ENCODE measurements around the gene FTSJ3. TPM values are rescaled to one million over a fixed set of nuclear protein-coding genes. Genes with fewer than 3 reads are reported as not detected.

FTSJ3 gene
- total RNA-seq, 1 experiment from 2014 or later, result 82.4 TPM

- Histone ChIP-seq H3K9ac (ENCODE audit: low read length) (no peak overlapping the region), H3K9me3 (ENCODE audit: low read length) (no peaks in the 10 kb centered on the region), H3K79me2 (ENCODE audit: low read length) (peaks cover 53% of the 10 kb centered on the region), H3F3A (ENCODE audit: low read length, unreplicated experiment) (no peaks in the 10 kb centered on the region), H2AFZ (ENCODE audit: low read length) (no peak overlapping the region), H3K4me3 (ENCODE audit: low read length) (no peak overlapping the region), H3K9me2 (replicated peaks; ENCODE audit: low read length) (no peaks in the 10 kb centered on the region), H3K27ac (ENCODE audit: low read length) (no peak overlapping the region), H3K27me3 (ENCODE audit: low read length) (no peaks in the 10 kb centered on the region), H3K36me3 (ENCODE audit: low read depth, low read length) (peaks cover 41% of the 10 kb centered on the region), H3K4me1 (ENCODE audit: insufficient read depth, low read length) (peaks cover 33% of the 10 kb centered on the region), H3K4me2 (ENCODE audit: low read length) (no peak overlapping the region), H4K20me1 (ENCODE audit: low read length) (0 out of 2 replicates have a peak, but pooled peaks cover 6% of the 10 kb centered on the region)
- ATAC-seq (no peak), DNase-seq (no peak)
- POLR2A ChIA-PET (ENCODE audit: unreplicated experiment), result no interaction called here
- intact Hi-C loops (cut with micrococcal nuclease), result no loop called here
- CTCF ChIA-PET, result interaction anchor here (0.5 kb wide), 1 partner anchor 225 kb away, joined by 4 read pairs; no protein-coding TSS in a partner anchor
- BruUV-seq (replicated peaks), result no TSS peak
- TF ChIP-seq CTCF (conservative IDR thresholded peaks at IDR 0.05; ENCODE audit: low read depth, low read length) (no peak), EZH2 (IDR thresholded peaks at IDR 0.05; ENCODE audit: low read length, unreplicated experiment) (no peak), EZH2phosphoT487 (IDR thresholded peaks at IDR 0.05; ENCODE audit: borderline replicate concordance, low read length) (no peak)
Observed at GRCh38 chr17:63836811-63837210, 9.3 kb upstream of the FTSJ3 start.

GRCh38 chr17:63835167-63835720, 7.8 kb upstream of the FTSJ3 start:
- ChIA-PET POLR2A (ENCODE audit: unreplicated experiment) (interaction anchor here (0.7 kb wide), 1 partner anchor 9 kb away, joined by 8 read pairs; no protein-coding TSS in a partner anchor), CTCF (no interaction called here)
- H3K27me3 ChIP-seq (ENCODE audit: low read length), result no peaks in the 10 kb centered on the region
- no peaks in the 10 kb centered on the region for H3F3A ChIP-seq (ENCODE audit: low read length, unreplicated experiment)
- ATAC-seq, result no peak
- no peak overlapping the region for H3K4me2 ChIP-seq (ENCODE audit: low read length)
- no peak overlapping the region for H3K4me3 ChIP-seq (ENCODE audit: low read length)
- intact Hi-C loops (cut with micrococcal nuclease), result no loop called here
- TF ChIP-seq CTCF (conservative IDR thresholded peaks at IDR 0.05; ENCODE audit: low read depth, low read length) (no peak; the same call in 1 of the 2 replicates), EZH2 (IDR thresholded peaks at IDR 0.05; ENCODE audit: low read length, unreplicated experiment) (no peak), EZH2phosphoT487 (IDR thresholded peaks at IDR 0.05; ENCODE audit: borderline replicate concordance, low read length) (no peak)
- H3K4me1 ChIP-seq (ENCODE audit: insufficient read depth, low read length), result peaks cover 21% of the 10 kb centered on the region
- H3K9me3 ChIP-seq (ENCODE audit: low read length), result no peaks in the 10 kb centered on the region
- peaks cover 57% of the 10 kb centered on the region for H3K36me3 ChIP-seq (ENCODE audit: low read depth, low read length)
- no TSS peak for BruUV-seq (replicated peaks)
- peaks cover 40% of the 10 kb centered on the region for H3K79me2 ChIP-seq (ENCODE audit: low read length)
- no peak overlapping the region for H3K9ac ChIP-seq (ENCODE audit: low read length)
- H2AFZ ChIP-seq (ENCODE audit: low read length), result no peak overlapping the region
- 0 out of 2 replicates have a peak, but pooled peaks cover 3% of the 10 kb centered on the region for H4K20me1 ChIP-seq (ENCODE audit: low read length)
- H3K9me2 ChIP-seq (replicated peaks; ENCODE audit: low read length), result no peaks in the 10 kb centered on the region
- no peak for DNase-seq
- H3K27ac ChIP-seq (ENCODE audit: low read length), result no peak overlapping the region

- peak; percentile 89 for ATAC-seq
- ChIA-PET POLR2A (ENCODE audit: unreplicated experiment) (no interaction called here), CTCF (interaction anchor here (0.5 to 0.7 kb wide), 5 partner anchors 20 to 249 kb away, joined by 3 to 5 read pairs (median 4); partner anchors contain the start of gene CCDC47)
- no peak overlapping the region for H3K9ac ChIP-seq (ENCODE audit: low read length)
- no peaks in the 10 kb centered on the region for H3K9me2 ChIP-seq (replicated peaks; ENCODE audit: low read length)
- TF ChIP-seq EZH2phosphoT487 (IDR thresholded peaks at IDR 0.05; ENCODE audit: borderline replicate concordance, low read length) (no peak), CTCF (conservative IDR thresholded peaks at IDR 0.05; ENCODE audit: low read depth, low read length) (peak; percentile 95), EZH2 (IDR thresholded peaks at IDR 0.05; ENCODE audit: low read length, unreplicated experiment) (no peak)
- H3K79me2 ChIP-seq (ENCODE audit: low read length), result peaks cover 40% of the 10 kb centered on the region
- no TSS peak for BruUV-seq (replicated peaks)
- H3K4me1 ChIP-seq (ENCODE audit: insufficient read depth, low read length), result peaks cover 18% of the 10 kb centered on the region
- intact Hi-C loops (cut with micrococcal nuclease), result no loop called here
- no peak overlapping the region for H3K27ac ChIP-seq (ENCODE audit: low read length)
- no peak overlapping the region for H3K4me3 ChIP-seq (ENCODE audit: low read length)
- H3F3A ChIP-seq (ENCODE audit: low read length, unreplicated experiment), result no peaks in the 10 kb centered on the region
- peaks cover 63% of the 10 kb centered on the region for H3K36me3 ChIP-seq (ENCODE audit: low read depth, low read length)
- H2AFZ ChIP-seq (ENCODE audit: low read length), result no peak overlapping the region
- H3K27me3 ChIP-seq (ENCODE audit: low read length), result no peaks in the 10 kb centered on the region
- peak; percentile 92 for DNase-seq
- H3K9me3 ChIP-seq (ENCODE audit: low read length), result no peaks in the 10 kb centered on the region
- H4K20me1 ChIP-seq (ENCODE audit: low read length), result peaks cover 4% of the 10 kb centered on the region; the same call in 1 of the 2 replicates
- no peak overlapping the region for H3K4me2 ChIP-seq (ENCODE audit: low read length)
Observed at GRCh38 chr17:63834431-63835166, 7.1 kb upstream of the FTSJ3 start.

All from PC-3 (cell line).